Right lobe of liver (tissue), 6 donors: ENCODE data around the gene FBXO3. TPM values are rescaled to one million over a fixed set of nuclear protein-coding genes. Genes with fewer than 3 reads are reported as not detected.

Source experiments
- ATAC-seq, 4 donors: fragments of 200-7000 bp; cut with Tn5 transposase; one replicate each; pipeline ENCODE4 v1.9.1; 2020; ENCODE audit warnings: mild to moderate bottlenecking in 4 of 4, moderate library complexity in 4 of 4
- DNase-seq, 3 donors: peaks; one replicate each; pipeline ENCODE4 v3.0.0-alpha.2; 2020
- H3K27ac ChIP-seq, 3 donors: fragments of 200-600 bp; one replicate each; pipeline ENCODE4 v1.8.0; 2022
- H3K27me3 ChIP-seq, 2 donors: fragments of 200-600 bp; one replicate each; pipeline ENCODE4 v1.8.0; 2022
- H3K36me3 ChIP-seq, 4 donors: fragments of 200-600 bp; sonication (generic) in 1 of 4; one replicate each; pipeline versions ENCODE4 v1.5.1 to v1.8.0; 2017 to 2022; ENCODE audit warnings: control low read depth in 1 of 4
- H3K4me1 ChIP-seq, 4 donors: fragments of 200-600 bp; sonication (generic) in 1 of 4; one replicate each; pipeline versions ENCODE4 v1.5.1 to v1.8.0; 2017 to 2022; ENCODE audit warnings: control low read depth in 1 of 4
- H3K4me3 ChIP-seq, 3 donors: fragments of 200-600 bp; one replicate each; pipeline ENCODE4 v1.8.0; 2022
- H3K9me3 ChIP-seq, 4 donors: fragments of 200-600 bp; sonication (generic) in 1 of 4; one replicate each; pipeline versions ENCODE4 v1.5.1 to v1.8.0; 2017 to 2022; ENCODE audit warnings: control low read depth in 1 of 4
- CTCF ChIP-seq, 4 donors: fragments of 200-600 bp in 3 of 4; fragments of 450-650 bp in 1 of 4; IDR thresholded peaks; one replicate each; pipeline versions ENCODE4 v1.5.1 to v1.8.0; 2016 to 2022; ENCODE audit warnings: antibody characterized with exemption in 4 of 4, mild to moderate bottlenecking in 2 of 4
- POLR2A ChIP-seq: fragments of 450-650 bp; IDR thresholded peaks from one replicate; pipeline ENCODE4 v1.6.1; 2017; ENCODE audit warnings: antibody characterized with exemption, mild to moderate bottlenecking
- WGBS: methylation state at CpG from one replicate; pipeline ENCODE4 v1.1.6; 2018; ENCODE audit warnings: low coverage, low lambda C conversion rate; ENCODE audit not compliant: insufficient coverage; ENCODE audit errors: missing lambda C conversion rate; 5-methylcytosine and 5-hydroxymethylcytosine counted together
- intact Hi-C, 2 donors: fragments of 100-400 bp; cut with DNase I; formaldehyde crosslinking; loops; one replicate each; pipeline versions ENCODE4 v1.11.2 to v1.14.1; 2022
- total RNA-seq, 6 experiments: library from RNA; depleted of rRNA in 2 of 6; stranded (reverse); fragments of >200 nt in 2 of 6; fragmentation: NEBNext Ultra II Directional in 3 of 6; extraction: Animal tissue kit (Norgen Biotek cat#: 25700) in 3 of 6; gene quantifications; one replicate each; pipeline versions ENCODE4 v1.1.0 to v1.2.4, GENCODE V29; 2016 to 2023
- donor health status: DM: no; HTN: yes; CAD: no.
- donor health status: DM: no; HTN: no; CAD: no.
- donor health status: DM: no; HTN: no; CAD: no.
- donor health status: DM: no; HTN: yes; CAD: no.
- donor health status: DM: no; HTN: yes; CAD: no.

Gene FBXO3
- total RNA-seq, 6 experiments from 2014 or later, result 18.3 to 28.7 (median 20.8) TPM

- intact Hi-C loops, result loop anchor here in 1 of 2 donors (10.0 kb wide), 1 partner anchor 532 kb away; the partner anchor contains the start of gene CSTF3
- no peaks in the 10 kb centered on the region for H3K36me3 ChIP-seq
- peak overlapping the region in 1 of 3 donors; percentile 87 for H3K27ac ChIP-seq
- no peak overlapping the region for H3K4me3 ChIP-seq
- peaks cover 0 to 35% (median 11%) of the 10 kb centered on the region in 4 donors for H3K4me1 ChIP-seq
- H3K9me3 ChIP-seq, result no peaks in the 10 kb centered on the region
- ATAC-seq (no peak), DNase-seq (no peak)
- TF ChIP-seq CTCF (IDR thresholded peaks at IDR 0.05), result no peak
- TF ChIP-seq POLR2A, result no peak
- no peaks in the 10 kb centered on the region for H3K27me3 ChIP-seq
- WGBS, result 56% methylated on average over 5 of the region's 5 CpGs
Observed at GRCh38 chr11:33696411-33696810, 77.9 kb downstream of the FBXO3 start.

- Histone ChIP-seq H3K36me3 (no peaks in the 10 kb centered on the region), H3K4me3 (no peak overlapping the region), H3K4me1 (peaks cover 0 to 38% (median 11%) of the 10 kb centered on the region in 4 donors), H3K27me3 (no peaks in the 10 kb centered on the region), H3K9me3 (no peaks in the 10 kb centered on the region), H3K27ac (peak overlapping the region; percentile 45 to 87 (median 83))
- no peak for TF ChIP-seq CTCF (IDR thresholded peaks at IDR 0.05)
- TF ChIP-seq POLR2A, result no peak
- WGBS, result 22% methylated on average over 4 of the region's 4 CpGs
- intact Hi-C loops, result loop anchor here in 1 of 2 donors (10.0 kb wide), 1 partner anchor 530 kb away; the partner anchor contains the start of gene CSTF3
- DNase-seq, result peak; percentile 67 to 87 (median 77)
- ATAC-seq, result peak; percentile 52 to 73 (median 60)
Observed at GRCh38 chr11:33695051-33695566, 79.2 kb downstream of the FBXO3 start.

GRCh38 chr11:33694346-33695050, 79.8 kb downstream of the FBXO3 start:
- no peaks in the 10 kb centered on the region for H3K9me3 ChIP-seq
- peak overlapping the region; percentile 45 to 87 (median 83) for H3K27ac ChIP-seq
- no peak for TF ChIP-seq CTCF (IDR thresholded peaks at IDR 0.05)
- no peak for TF ChIP-seq POLR2A
- H3K4me3 ChIP-seq, result no peak overlapping the region
- WGBS, result 48% methylated on average over 2 of the region's 4 CpGs
- no peaks in the 10 kb centered on the region for H3K27me3 ChIP-seq
- H3K36me3 ChIP-seq, result no peaks in the 10 kb centered on the region
- DNase-seq (no peak), ATAC-seq (no peak)
- intact Hi-C loops, result loop anchor here in 1 of 2 donors (10.0 kb wide), 1 partner anchor 530 kb away; the partner anchor contains the start of gene CSTF3
- peaks cover 0 to 32% (median 11%) of the 10 kb centered on the region in 4 donors for H3K4me1 ChIP-seq

GRCh38 chr11:33692541-33692940, 81.8 kb downstream of the FBXO3 start:
- no peak overlapping the region for H3K4me3 ChIP-seq
- TF ChIP-seq CTCF (IDR thresholded peaks at IDR 0.05), result no peak
- no peak for TF ChIP-seq POLR2A
- WGBS, result 62% methylated on average over 5 of the region's 5 CpGs
- no peaks in the 10 kb centered on the region for H3K27me3 ChIP-seq
- no peak for ATAC-seq
- H3K36me3 ChIP-seq, result no peaks in the 10 kb centered on the region
- peaks cover 0 to 32% (median 11%) of the 10 kb centered on the region in 4 donors for H3K4me1 ChIP-seq
- H3K9me3 ChIP-seq, result no peaks in the 10 kb centered on the region
- intact Hi-C loops, result loop anchor here in 1 of 2 donors (10.0 kb wide), 1 partner anchor 528 kb away; the partner anchor contains the start of gene CSTF3
- H3K27ac ChIP-seq, result peak overlapping the region; percentile 66 to 92 (median 81)
- no peak for DNase-seq
